Keratinocyte (primary cell): ENCODE data around the gene COL25A1.
"Not testable (repeated sequence)": the region's sequence is repeated elsewhere in the genome, so short reads cannot be mapped to it uniquely, and the experiment has no call there.

Source experiments
- CTCF ChIP-seq, 3 experiments: IDR thresholded peaks in 1 of 3; conservative IDR thresholded peaks in 1 of 3; optimal IDR thresholded peaks in 1 of 3; 2 replicates in 2 of 3; 3 replicates in 1 of 3; pipeline versions ENCODE3 to v1.5.1; 2011; ENCODE audit warnings: low read length in 3 of 3, mild to moderate bottlenecking in 3 of 3, moderate library complexity in 2 of 3, control low read depth in 1 of 3, inconsistent platforms in 1 of 3; ENCODE audit not compliant: insufficient read depth in 2 of 3; ENCODE audit errors: extremely low read depth in 1 of 3
- EZH2 ChIP-seq: IDR thresholded peaks from one replicate; pipeline ENCODE4 v1.6.1; 2012; ENCODE audit warnings: inconsistent platforms, mild to moderate bottlenecking, low read length, moderate library complexity

- not testable (repeated sequence) for TF ChIP-seq CTCF (optimal IDR thresholded peaks at IDR 0.05 in 1 of 3, IDR thresholded peaks at IDR 0.05 in 1 of 3, conservative IDR thresholded peaks at IDR 0.05 in 1 of 3; ENCODE audit: extremely low read depth in 1 of 3, insufficient read depth in 2 of 3, low read length in 3 of 3); EZH2
Measured at GRCh38 chr4:108869970-108870369, 432.5 kb downstream of the COL25A1 start.
